Right renal pelvis (tissue), 4 donors: ENCODE data around the gene GPD1L. TPM values are rescaled to one million over a fixed set of nuclear protein-coding genes. Genes with fewer than 3 reads are reported as not detected.
"Not testable (repeated sequence)": the region's sequence is repeated elsewhere in the genome, so short reads cannot be mapped to it uniquely, and the experiment has no call there.

Experiments
- DNase-seq, 4 donors: peaks; one replicate each; pipeline ENCODE4 v3.0.0-alpha.2; 2013; ENCODE audit warnings: low read depth in 4 of 4, low spot score in 3 of 4, missing footprints in 1 of 4
- polyA plus RNA-seq, 4 donors: library from polyadenylated mRNA; unstranded; fragments of 120-200 nt; gene quantifications; one replicate each; pipeline ENCODE4 v1.2.1, GENCODE V29; 2013; ENCODE audit not compliant: insufficient read length in 4 of 4

The GPD1L gene
- polyA plus RNA-seq, 4 donors = 19.2 to 25.6 (median 23.4) TPM

DNA sequence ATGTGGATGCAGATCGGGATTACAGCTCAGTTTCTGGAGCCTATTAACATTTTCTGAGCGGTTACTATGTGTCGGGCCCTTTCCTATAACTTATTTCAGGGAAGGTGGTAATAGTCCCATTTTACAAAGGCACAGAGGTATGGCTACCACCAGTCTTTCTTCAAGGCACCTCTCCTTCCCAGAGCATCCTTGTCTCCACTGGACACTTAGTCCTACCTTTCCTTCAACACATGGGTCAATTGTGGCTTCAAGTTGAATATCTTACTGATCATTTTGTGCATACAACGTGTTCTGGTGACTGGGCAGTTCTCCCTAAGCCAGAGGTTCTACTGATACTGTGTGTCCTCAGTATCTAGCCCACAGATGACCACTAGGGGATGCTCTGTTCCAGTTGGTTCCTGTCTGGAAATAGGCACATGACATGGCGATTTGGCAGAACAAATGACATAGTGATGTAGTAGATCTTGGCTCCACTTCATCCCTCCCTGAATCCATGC is 71.3 kb downstream of the GPD1L start:
- peak in 1 of 4 donors; percentile 61 for DNase-seq

DNA sequence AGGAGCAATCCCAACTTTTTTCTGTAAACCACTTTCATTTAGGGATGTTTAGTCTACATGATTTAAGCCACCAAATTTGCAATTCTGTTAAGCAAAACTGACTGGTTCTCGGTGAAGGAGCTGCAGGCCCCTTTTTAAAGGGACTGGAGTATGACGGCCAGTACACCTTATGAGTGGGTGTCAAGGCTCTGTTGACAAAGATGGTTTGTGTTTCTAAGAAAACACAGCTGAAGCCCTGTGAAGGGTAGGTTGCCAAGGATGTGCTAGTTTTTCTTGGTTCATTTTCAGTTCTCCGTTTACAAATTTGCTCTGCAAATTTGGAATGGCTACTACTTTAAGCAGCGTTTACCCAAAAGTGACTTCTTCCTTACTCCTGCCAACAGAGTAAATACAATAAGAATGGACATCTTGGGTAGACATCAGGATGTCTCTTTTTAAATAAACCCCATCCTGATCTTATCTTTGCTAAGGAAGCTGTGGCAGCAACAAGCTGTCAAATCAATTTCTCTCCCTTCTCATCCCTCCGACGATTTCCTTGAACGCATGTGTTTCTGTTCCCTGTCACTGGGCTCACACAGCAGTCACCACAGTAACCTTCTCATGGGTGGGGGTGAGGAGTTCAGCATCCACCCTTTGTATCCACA is 73.8 kb downstream of the GPD1L start:
- no peak for DNase-seq

DNA sequence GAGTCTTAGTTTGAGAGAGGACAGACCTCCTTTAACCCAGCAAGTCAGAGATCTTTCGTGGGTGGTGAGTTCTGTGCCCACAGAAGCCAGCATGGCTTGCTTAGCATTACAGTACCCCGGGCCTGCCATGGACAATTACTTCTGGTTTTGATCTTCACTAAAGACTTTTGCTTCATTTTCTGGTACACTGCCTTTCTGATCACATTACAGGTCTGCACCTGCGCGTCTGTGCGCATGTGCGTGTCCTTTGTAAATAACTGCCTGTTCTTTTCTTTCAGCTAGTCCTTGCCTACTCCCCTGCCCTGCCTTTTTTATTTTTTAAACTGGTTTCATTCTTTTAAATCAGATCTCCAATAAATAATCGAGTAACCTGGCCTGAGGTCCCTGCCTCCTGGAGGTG is 74.9 kb downstream of the GPD1L start:
- DNase-seq = no peak

DNA sequence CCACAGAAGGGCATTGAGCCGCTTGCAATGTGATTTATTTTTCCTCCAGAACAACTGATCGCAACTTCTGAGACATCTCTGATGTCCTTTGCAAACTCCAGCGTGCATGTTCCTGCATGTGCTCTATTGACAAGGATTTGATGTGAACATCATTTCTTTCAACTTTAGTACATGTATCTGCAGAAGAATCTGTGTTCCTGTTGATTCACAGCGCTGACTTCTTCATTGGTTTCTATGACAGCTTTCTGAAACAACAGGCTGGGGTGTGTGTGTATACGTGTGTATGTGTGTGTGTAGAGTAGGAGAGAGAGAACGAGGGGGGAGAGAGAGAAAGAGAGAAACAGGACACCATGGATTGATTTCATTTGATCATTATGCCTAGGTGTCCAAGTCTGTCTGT is 75.4 kb downstream of the GPD1L start:
- DNase-seq = no peak

DNA sequence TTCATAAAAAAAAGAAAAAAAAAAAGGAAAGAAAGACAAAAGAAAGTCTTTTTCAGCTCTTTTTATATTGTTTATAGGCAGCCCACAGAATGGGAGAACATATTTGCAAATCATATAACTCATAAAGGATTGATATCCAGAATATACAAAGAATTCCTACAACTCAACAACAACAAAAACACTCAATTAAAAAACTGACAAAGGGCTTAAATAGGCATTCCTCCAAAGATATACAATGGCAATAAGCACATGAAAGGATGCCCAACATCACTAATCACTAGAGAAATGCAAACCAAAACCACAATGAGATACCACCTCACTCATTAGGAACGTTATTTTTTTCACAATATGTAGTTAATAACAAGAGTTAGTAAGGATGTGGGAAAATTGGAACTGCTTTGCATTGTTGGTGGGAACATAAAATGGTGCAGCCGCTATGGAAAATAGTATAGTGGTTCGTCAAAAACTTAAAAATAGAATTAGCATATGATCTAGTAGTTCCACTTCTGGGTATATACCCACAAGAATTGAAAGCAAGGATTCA is 77.8 kb downstream of the GPD1L start:
- no peak for DNase-seq

DNA sequence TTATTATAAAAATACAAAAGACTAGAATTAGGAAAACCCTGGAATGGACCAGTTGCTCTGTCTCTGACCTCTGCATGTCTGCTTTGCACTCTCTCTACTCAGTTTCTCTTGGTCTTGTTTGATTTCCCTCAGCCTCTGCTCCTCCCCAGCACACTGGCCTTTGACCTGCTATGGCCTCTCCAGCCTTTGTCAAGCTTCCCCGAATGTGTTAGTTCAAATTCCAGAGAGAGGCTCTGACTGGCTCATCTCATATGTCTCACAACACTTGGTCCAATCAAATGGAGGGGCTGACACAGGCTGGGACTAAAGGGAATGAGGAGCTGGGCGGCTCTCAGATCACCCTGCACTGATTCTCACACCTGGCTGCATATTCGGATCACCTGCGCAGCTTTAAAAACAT is 79.7 kb downstream of the GPD1L start:
- no peak for DNase-seq

DNA sequence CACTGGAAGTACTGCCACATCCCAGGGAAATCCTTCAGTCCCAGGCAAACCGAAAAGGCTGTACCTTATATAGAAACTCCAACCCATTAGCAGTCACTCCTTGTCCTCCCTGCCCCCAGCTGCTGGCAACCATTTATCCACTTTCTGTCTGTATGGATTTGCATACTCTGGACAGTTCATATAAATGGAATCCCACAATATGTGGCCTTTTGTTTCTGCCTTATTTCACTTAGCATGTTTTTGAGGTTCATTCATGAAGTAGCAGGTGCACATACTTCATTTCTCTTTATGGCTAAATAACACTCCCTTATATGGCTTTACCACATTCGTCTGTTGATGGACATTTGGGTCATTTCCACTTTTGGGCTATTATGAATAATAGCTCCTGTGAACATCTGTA is 80.5 kb downstream of the GPD1L start:
- DNase-seq = no peak

DNA sequence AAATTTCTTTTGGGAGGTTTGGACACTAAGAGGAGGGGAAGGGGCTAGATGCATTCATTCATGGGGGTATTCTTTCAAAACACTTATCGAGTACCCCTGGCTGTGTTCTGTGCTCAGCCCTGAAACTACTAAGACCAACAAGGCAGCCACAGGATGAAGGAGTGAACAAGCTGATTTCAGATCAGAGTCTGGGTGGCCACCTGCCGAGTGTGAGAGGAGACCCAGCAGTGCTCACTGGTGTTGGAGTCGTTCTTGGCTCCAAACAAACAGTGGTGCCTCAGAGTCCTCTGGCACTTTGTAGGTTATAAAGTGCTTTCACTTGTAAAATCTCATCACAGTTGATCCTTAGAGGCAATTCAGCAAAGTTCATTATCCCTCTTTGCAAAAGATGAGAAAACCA is 83.3 kb downstream of the GPD1L start:
- DNase-seq = no peak

DNA sequence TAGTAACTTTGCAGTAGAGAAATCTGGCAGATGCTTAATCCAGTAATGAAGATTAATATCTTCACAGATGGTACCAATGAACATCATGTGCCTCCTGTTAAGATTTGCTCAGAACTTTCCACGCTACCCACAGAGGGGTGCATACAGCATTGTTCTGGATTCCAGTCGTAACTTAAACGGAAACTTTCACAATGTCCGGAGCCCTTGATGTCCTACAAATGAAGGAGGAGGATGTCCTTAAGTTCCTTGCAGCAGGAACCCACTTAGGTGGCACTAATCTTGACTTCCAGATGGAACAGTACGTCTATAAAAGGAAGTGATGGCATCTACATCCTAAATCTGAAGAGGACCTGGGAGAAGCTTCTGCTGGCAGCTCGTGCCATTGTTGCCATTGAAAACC is 84.1 kb downstream of the GPD1L start:
- not testable (repeated sequence) for DNase-seq

DNA sequence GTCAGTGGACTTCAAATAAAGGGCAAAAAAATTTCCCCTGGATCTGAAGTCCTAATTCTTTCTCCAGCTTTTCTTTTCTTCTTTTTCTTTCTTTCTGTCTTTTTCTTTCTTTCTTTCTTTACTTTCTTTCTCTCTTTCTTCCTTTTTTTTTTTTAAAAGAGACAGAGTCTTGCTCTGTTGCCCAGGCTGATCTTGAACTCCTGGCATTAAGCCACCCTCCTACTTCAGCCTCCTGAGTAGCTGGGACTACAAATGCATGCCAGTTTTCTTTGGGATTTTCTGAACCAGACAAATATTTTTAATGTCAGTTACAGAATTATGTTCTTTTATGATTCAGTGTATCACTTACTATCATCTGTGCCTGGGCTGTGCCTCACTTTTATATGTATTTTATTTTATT is 86.7 kb downstream of the GPD1L start:
- DNase-seq = no peak

DNA sequence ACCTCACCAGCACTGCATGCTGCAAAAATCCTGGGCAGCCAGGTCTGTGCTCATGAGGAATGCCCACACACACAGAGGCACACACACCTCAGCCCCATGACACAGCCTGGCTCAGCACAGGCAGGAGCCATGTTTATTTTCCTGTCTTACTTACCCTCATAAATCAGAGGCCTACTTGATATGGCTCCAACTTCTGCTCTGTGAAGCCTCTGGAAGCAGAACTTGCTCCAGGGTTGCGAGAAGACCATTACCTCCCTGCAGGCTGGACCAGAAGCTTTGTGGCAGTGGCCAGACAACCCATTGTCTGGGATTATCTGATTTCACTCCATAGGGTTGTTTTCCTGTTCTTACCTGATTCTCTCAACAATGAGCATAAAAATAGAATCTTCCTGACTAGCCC is 88.2 kb downstream of the GPD1L start:
- no peak for DNase-seq

DNA sequence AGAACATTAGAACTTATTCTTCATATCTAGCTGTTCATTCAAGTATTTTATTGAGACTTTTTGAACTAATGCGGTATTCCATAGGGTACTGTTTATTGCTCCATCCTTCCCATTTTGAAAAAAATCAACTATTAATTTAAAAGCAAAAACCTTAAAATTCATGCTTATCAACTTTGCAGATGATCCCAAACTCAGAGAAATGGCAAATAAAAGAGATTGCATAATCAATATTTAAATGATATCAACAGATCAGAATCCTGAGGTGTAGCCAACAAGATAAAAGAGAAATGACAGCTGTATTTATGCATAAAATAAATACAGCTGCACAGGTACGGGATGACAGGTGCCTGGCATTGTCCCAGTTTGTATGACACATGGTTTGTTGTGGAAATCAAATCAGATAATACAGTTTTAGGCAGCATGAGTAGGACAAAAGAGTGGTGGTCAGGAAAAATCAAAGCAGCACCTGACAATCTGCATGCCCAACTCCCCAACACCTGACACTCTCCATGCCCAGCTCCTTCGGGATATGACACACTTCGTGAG is 89.6 kb downstream of the GPD1L start:
- no peak for DNase-seq

DNA sequence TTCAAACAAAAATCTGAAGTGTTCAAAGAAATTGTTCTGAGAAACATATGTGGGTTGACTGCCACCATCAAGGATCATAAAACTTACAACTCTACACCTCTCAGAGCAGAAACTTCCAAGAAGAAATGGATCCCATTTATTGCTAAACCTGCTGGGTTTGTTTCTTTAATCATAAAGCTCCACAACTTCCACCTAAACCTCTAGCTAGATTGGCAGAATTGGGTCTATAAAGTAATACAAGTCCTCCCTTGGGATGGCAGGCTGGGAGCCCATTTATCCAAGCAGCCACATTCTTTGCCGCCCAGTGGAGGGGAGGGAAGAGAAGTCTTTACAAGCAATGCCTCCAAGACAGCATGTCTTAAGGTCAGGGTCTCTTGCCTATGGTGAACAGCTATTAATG is 91.6 kb downstream of the GPD1L start:
- DNase-seq = no peak

DNA sequence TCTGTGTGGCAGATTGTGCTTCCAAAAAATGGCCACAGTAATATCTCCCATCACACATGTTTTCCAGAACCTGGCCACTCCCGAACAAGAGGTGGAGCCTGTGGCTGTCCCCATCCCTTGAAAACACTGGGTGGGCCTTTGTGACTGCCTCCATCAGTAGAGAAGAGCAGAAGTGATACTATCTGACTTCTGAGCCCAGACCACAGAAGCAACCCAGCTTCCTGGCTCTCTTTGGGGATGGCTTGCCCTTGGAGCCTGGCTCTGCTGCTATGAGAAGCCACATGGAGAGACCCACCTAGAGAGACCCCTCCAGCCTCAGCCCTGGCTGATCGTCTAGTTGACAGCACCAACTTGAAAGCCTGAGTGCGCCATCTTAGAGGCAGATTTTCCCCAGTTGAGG is 92.3 kb downstream of the GPD1L start:
- no peak for DNase-seq

DNA sequence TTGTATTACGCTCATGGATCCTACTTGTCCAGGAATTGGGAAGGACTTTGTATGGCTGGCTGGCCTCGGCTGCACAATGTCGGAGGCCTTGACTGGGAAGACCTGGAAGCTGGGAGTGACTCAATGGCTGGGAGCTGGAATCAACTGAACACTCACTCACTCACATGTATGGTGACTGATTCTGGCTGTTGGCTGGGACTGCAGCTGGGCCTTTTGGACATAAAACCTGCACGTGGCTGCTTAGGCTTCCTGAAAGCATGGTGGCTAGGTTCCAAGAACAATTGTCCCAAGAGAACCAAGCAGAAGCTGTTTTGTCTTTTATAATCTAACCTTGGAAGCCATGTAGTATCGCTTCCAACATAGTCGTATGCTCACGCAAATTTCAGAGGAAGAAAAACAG is 94.1 kb downstream of the GPD1L start:
- no peak for DNase-seq

DNA sequence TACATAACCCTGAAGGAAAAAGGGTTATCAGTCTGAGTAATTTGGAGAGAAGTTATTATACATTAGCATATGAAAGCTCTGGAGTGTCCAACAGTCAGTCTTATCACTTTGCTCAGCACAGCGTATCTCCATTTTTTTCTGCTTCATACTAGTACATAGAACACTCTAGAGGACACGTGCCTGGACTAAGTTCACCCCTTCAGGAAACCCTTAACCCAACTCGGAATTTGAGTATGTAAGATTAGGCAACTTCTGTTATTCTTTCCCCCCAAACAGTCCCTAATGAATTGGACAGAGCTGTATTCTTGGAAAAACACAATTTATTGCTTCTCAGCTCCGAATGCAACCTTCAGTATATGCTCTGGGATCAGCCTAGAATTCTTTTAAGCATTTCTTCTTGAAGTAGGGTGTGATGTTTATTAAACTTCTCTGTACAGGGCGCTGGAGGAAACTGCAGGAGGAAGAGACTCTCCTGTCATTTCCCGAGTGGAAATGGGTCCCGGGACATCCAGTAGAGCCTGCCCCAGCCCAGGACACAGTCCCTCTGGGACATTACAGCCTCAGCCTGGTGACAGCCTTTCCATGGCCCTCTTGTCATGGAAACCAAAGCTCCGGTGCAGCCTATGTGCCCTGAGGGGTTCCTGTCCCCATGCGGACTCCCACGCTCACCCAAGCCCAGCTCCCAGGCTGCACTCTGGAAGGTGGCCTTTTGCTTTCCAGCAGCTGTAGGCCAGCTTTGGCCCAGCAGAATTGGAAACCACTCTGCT is 94.8 kb downstream of the GPD1L start:
- no peak for DNase-seq

DNA sequence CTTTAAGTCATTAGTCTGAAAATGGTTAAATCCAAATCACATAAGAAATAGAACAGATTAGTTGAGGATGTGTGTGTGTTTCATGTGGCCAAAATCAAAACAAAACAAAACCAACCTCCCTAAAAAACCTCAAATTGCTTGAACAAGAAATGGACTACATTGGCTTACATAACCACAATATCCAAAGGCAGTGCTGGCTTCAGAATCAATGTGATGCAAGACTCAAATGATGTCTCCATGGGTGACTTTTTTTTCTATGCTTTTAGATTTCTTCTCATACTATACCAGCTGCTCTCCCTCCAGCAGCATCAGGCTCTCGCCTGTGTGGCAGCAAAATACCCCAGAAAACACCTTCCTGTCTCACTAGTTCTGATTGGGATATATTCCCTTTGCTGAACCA is 96.1 kb downstream of the GPD1L start:
- DNase-seq = no peak

DNA sequence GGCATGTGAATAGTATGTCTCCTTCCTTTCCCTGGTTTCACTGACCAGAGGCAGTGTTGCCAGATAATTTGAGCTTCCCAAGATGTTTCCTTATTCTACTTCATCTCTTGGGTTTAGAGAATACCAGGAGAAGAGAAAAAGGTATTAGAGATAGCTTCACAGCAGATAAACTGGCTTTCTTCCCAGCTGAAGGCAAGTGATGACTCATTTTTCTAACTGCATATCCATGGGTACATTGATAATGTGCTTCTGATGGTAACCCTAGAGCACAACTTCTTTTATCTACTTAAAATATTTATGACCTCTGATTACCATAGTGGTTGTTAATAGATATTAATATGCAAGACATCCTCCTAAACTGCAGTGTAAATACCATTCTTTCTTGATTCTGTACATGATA is 97.4 kb downstream of the GPD1L start:
- DNase-seq = no peak

DNA sequence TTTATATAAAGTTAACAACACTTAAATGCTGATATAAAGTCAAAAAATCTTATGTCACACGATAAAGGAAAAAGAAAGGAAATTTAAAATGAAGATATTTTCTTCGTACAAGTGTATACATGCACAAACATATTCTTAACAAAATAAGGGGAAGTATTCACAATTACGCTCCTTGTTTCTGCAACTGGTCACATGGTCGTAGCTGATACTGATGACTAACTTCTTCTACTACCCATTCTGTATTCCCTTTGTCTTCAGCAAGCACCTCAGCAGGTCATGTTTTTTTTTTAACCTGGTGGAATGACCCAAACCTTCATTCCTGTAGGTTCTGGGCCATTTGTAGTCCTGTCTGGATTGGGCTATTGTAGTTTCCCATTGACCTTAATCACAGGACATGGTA is 102.0 kb downstream of the GPD1L start:
- no peak for DNase-seq

DNA sequence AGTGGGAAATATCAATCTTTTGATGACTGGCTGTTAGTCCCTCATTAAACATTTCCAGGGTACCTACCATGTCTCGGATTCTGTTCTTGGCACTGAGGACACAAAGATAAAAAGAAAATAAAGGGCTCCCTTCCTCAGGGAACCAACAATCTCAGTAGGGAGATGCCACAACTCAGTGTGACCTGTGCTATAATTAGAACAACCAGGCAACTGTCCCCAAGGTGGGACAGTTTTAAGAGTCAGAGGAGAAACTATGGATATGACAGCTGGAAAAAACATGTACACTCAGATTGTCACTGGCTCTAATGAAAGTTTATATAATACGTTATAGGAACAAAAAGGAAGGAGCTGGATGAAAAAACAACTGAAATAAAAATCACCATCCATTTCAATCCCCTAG is 108.8 kb downstream of the GPD1L start:
- no peak for DNase-seq

DNA sequence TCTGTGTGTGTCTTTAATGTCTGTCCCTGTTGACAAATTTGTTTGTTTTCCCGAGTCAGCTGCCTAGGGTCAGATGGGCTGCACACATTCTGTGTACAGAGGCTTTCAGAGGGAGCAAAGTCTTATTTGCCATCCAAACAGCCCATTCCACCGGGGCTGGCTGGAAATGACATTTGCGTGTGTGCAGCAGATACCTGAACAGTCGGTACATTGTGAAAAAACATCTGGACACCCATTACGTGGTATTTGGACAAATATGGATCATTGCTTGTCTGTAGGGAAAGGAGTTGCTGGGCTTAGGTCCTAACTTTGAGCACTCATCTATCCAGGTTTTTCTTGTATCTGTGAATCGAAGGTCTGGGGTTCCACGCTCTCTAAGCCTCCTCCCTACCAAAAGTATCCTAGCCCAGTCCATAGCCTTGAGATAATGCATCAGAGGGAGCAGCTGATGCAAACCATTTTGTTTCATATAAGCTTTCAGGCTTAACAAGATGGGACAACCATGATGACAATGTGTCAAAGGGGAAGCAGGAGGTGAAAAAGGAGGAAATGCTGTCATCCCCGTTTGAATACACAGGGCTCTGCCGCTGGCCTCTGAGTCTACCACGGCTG is 109.9 kb downstream of the GPD1L start:
- no peak for DNase-seq
